A549 (cell line): ENCODE results near the gene CCDC57.

Experiments
- BHLHE40 ChIP-seq: IDR thresholded peaks from 2 replicates; pipeline ENCODE4 v1.6.1; 2012; ENCODE audit warnings: low read depth, low read length, inconsistent platforms
- CBX8 ChIP-seq: fragments of 200-600 bp; sonication (generic); IDR thresholded peaks from 2 replicates; pipeline ENCODE4 v1.6.1; 2016
- CEBPB ChIP-seq, 2 experiments: fragments of >200 bp in 1 of 2; sonication (Bioruptor Twin) in 1 of 2; formaldehyde crosslinking in 1 of 2; IDR thresholded peaks; 2 replicates each; pipeline ENCODE4 v1.6.1; 2012 to 2016
- CHD2 ChIP-seq: fragments of 150-350 bp; IDR thresholded peaks from 2 replicates; pipeline ENCODE4 v1.6.1; 2014; ENCODE audit warnings: low read length; ENCODE audit not compliant: partially characterized antibody
- CTCF ChIP-seq: fragments of >200 bp; sonication (Bioruptor Twin); formaldehyde crosslinking; IDR thresholded peaks from 3 replicates; pipeline ENCODE4 v1.5.1; 2016
- HOXB13 ChIP-seq: fragments of 250-450 bp; sonication (Bioruptor Pico); IDR thresholded peaks from 2 replicates; pipeline ENCODE4 v1.5.0; 2020; ENCODE audit warnings: low read depth, mild to moderate bottlenecking, moderate library complexity
- MAX ChIP-seq: IDR thresholded peaks from 2 replicates; pipeline ENCODE4 v1.6.1; 2012
- POLR2A ChIP-seq: IDR thresholded peaks from 2 replicates; pipeline ENCODE4 v1.6.1; 2012; ENCODE audit warnings: mild to moderate bottlenecking, low read length
- POLR2AphosphoS2 ChIP-seq: conservative IDR thresholded peaks from 2 replicates; pipeline ENCODE4 v1.6.1; 2012; ENCODE audit warnings: low read length, improper control_type of control experiment, inconsistent platforms
- SMC3 ChIP-seq: fragments of >200 bp; sonication (Bioruptor Twin); formaldehyde crosslinking; IDR thresholded peaks from 3 replicates; pipeline ENCODE4 v1.6.1; 2018; ENCODE audit warnings: inconsistent platforms
- SREBF2 ChIP-seq: fragments of 450-650 bp; IDR thresholded peaks from 2 replicates; pipeline ENCODE4 v1.6.1; 2014; ENCODE audit warnings: mild to moderate bottlenecking, moderate library complexity
- ZNF302 ChIP-seq: fragments of 250-450 bp; sonication (Bioruptor Pico); IDR thresholded peaks from 2 replicates; pipeline ENCODE4 v1.9.0; 2021; ENCODE audit warnings: inconsistent platforms, mild to moderate bottlenecking, moderate library complexity

GRCh38 chr17:82231562-82232321 is 19.1 kb upstream of the CCDC57 start:
- TF ChIP-seq CTCF, result no peak
- TF ChIP-seq POLR2AphosphoS2, result no peak
- TF ChIP-seq HOXB13 (CRISPR knock-in tag), result no peak; the same call in 1 of the 2 replicates
- no peak for TF ChIP-seq BHLHE40
- TF ChIP-seq SREBF2, result no peak
- TF ChIP-seq SMC3, result peak; percentile 16; the same call in 1 of the 3 replicates
- no peak for TF ChIP-seq CHD2
- peak; percentile 63; the same call in 1 of the 2 replicates for TF ChIP-seq MAX
- peak; percentile 48 for TF ChIP-seq POLR2A
- TF ChIP-seq CEBPB (IDR thresholded peaks at IDR 0.05), result peak; percentile 38 to 84; a peak in 3 of 4 replicates
- no peak for TF ChIP-seq ZNF302 (CRISPR knock-in tag)
- TF ChIP-seq CBX8, result no peak
